Caco-2 (cell line): ENCODE results near the gene APOA1. TPM values are rescaled to one million over a fixed set of nuclear protein-coding genes. Genes with fewer than 3 reads are reported as not detected.

Experiments used
- BruUV-seq: library from RNA; stranded (reverse); fragments of 400-500 nt; replicated peaks from 2 replicates; lab custom pipeline; 2021; lab: Mats Ljungman, UMichigan
- CTCF ChIA-PET: fragments of 300-600 bp; sonication (Branson Sonifier 250); formaldehyde crosslinking; loops from one replicate; lab custom pipeline; 2022; ENCODE audit warnings: antibody characterized with exemption; lab: Charles Lee
- POLR2A ChIA-PET: fragments of 300-600 bp; sonication (Branson Sonifier 250); formaldehyde crosslinking; loops from one replicate; lab custom pipeline; 2022; ENCODE audit warnings: antibody characterized with exemption; lab: Charles Lee
- DNase-seq, 2 experiments: peaks; one replicate each; pipeline versions ENCODE4 v3.0.0 to v3.0.0-alpha.2; 2020 to 2022
- H3K27me3 ChIP-seq: replicated peaks from 2 replicates; pipeline ENCODE4 v1.6.0; 2011; ENCODE audit warnings: low read length; ENCODE audit not compliant: control insufficient read depth, insufficient read depth
- H3K36me3 ChIP-seq: 2 replicates; pipeline ENCODE4 v1.5.1; 2011; ENCODE audit warnings: low read length; ENCODE audit not compliant: control insufficient read depth, insufficient read depth
- H3K4me1 ChIP-seq: fragments of 250-450 bp; sonication (Bioruptor Pico); 2 replicates; pipeline ENCODE4 v1.5.1; 2020; ENCODE audit warnings: mild to moderate bottlenecking
- H3K4me3 ChIP-seq: 2 replicates; pipeline ENCODE4 v1.5.1; 2011; ENCODE audit warnings: low read depth, mild to moderate bottlenecking, control low read depth, low read length
- H3K9me3 ChIP-seq: fragments of 250-450 bp; sonication (Bioruptor Pico); 2 replicates; pipeline ENCODE4 v1.5.1; 2020; ENCODE audit warnings: mild to moderate bottlenecking, moderate library complexity
- H3K27ac Mint-ChIP-seq: one replicate; pipeline ENCODE4 v1.8.0; 2022; ENCODE audit warnings: mixed read lengths; ENCODE audit not compliant: unreplicated experiment
- H3K27me3 Mint-ChIP-seq: one replicate; pipeline ENCODE4 v1.8.0; 2022; ENCODE audit warnings: mixed read lengths; ENCODE audit not compliant: insufficient read depth, unreplicated experiment
- H3K36me3 Mint-ChIP-seq: one replicate; pipeline ENCODE4 v1.8.0; 2022; ENCODE audit warnings: mild to moderate bottlenecking, mixed read lengths; ENCODE audit not compliant: insufficient read depth, unreplicated experiment
- H3K4me1 Mint-ChIP-seq: one replicate; pipeline ENCODE4 v1.8.0; 2022; ENCODE audit warnings: low read depth, mixed read lengths; ENCODE audit not compliant: unreplicated experiment
- H3K4me3 Mint-ChIP-seq: one replicate; pipeline ENCODE4 v1.8.0; 2022; ENCODE audit warnings: mild to moderate bottlenecking, moderate library complexity, mixed read lengths; ENCODE audit not compliant: unreplicated experiment
- H3K9me3 Mint-ChIP-seq: one replicate; pipeline ENCODE4 v1.8.0; 2022; ENCODE audit warnings: mixed read lengths; ENCODE audit not compliant: unreplicated experiment
- CTCF ChIP-seq, 2 experiments: fragments of 200-600 bp in 1 of 2; IDR thresholded peaks; 1 replicate in 1 of 2; 2 replicates in 1 of 2; pipeline versions ENCODE4 v1.5.1 to v1.8.0; 2011 to 2022; ENCODE audit warnings: antibody characterized with exemption in 1 of 2, control low read depth in 1 of 2, inconsistent platforms in 1 of 2, low read depth in 1 of 2, low read length in 1 of 2, mild to moderate bottlenecking in 1 of 2, moderate library complexity in 1 of 2; ENCODE audit not compliant: insufficient read depth in 1 of 2, severe bottlenecking in 1 of 2, unreplicated experiment in 1 of 2
- intact Hi-C: fragments of 100-400 bp; cut with micrococcal nuclease; formaldehyde crosslinking; loops from one replicate; pipeline ENCODE4 v1.10.0; 2022; ENCODE audit not compliant: unreplicated experiment
- total RNA-seq: library from RNA; stranded (reverse); gene quantifications from 2 replicates; pipeline ENCODE4 v1.2.3, GENCODE V29; 2022

Gene APOA1
- total RNA-seq, 1 experiment from 2014 or later: 913 TPM

GRCh38 chr11:116787436-116787785 lies 50.0 kb downstream of the APOA1 start:
- Histone ChIP-seq H3K36me3 (peaks cover 15% of the 10 kb centered on the region), H3K27me3 (no peaks in the 10 kb centered on the region), H3K4me3 (peak overlapping the region; percentile 80), H3K4me1 (peaks cover 40% of the 10 kb centered on the region), H3K9me3 (no peaks in the 10 kb centered on the region)
- intact Hi-C loops: loop anchor here (5.0 kb wide), 1 partner anchor 310 kb away; the partner anchor contains the start of gene SIK3
- Mint-ChIP-seq H3K36me3 (peaks cover 57% of the 10 kb centered on the region), H3K9me3 (no peaks in the 10 kb centered on the region), H3K27me3 (no peaks in the 10 kb centered on the region), H3K4me3 (peak overlapping the region; percentile 80), H3K4me1 (peaks cover 37% of the 10 kb centered on the region), H3K27ac (peak overlapping the region; percentile 94)
- TF ChIP-seq CTCF (IDR thresholded peaks at IDR 0.05; ENCODE audit: insufficient read depth in 1 of 2, low read depth in 1 of 2, low read length in 1 of 2, severe bottlenecking in 1 of 2, unreplicated experiment in 1 of 2): no peak
- POLR2A ChIA-PET: interaction anchor here (0.9 to 3.1 kb wide), 10 partner anchors 11 to 357 kb away, joined by 3 to 24 read pairs (median 4); partner anchors contain the start of genes APOA1, APOC3 and PAFAH1B2
- CTCF ChIA-PET: interaction anchor here (1.1 to 3.7 kb wide), 7 partner anchors 21 to 93 kb away, joined by 3 to 32 read pairs (median 6); partner anchors contain the start of genes APOA1 and APOC3
- no peak for DNase-seq
- BruUV-seq: no TSS peak

- H3K9me3 Mint-ChIP-seq: no peaks in the 10 kb centered on the region
- peak overlapping the region; percentile 94 for H3K27ac Mint-ChIP-seq
- H3K36me3 Mint-ChIP-seq: peaks cover 61% of the 10 kb centered on the region
- TSS peak; percentile 51 for BruUV-seq
- Histone ChIP-seq H3K4me1 (peaks cover 36% of the 10 kb centered on the region), H3K9me3 (no peaks in the 10 kb centered on the region), H3K4me3 (peak overlapping the region; percentile 80), H3K27me3 (no peaks in the 10 kb centered on the region), H3K36me3 (peaks cover 18% of the 10 kb centered on the region)
- no peaks in the 10 kb centered on the region for H3K27me3 Mint-ChIP-seq
- ChIA-PET CTCF (interaction anchor here (1.2 to 3.7 kb wide), 5 partner anchors 27 to 319 kb away, joined by 3 to 32 read pairs (median 6); partner anchors contain the start of genes APOA1 and APOC3), POLR2A (interaction anchor here (0.9 to 3.1 kb wide), 6 partner anchors 10 to 242 kb away, joined by 3 to 24 read pairs (median 6); partner anchors contain the start of genes APOA1 and APOC3)
- TF ChIP-seq CTCF (IDR thresholded peaks at IDR 0.05; ENCODE audit: insufficient read depth in 1 of 2, low read depth in 1 of 2, low read length in 1 of 2, severe bottlenecking in 1 of 2, unreplicated experiment in 1 of 2): no peak
- intact Hi-C loops: loop anchor here (5.0 kb wide), 1 partner anchor 310 kb away; the partner anchor contains the start of gene SIK3
- DNase-seq: no peak
- H3K4me3 Mint-ChIP-seq: peak overlapping the region; percentile 80
- peaks cover 34% of the 10 kb centered on the region for H3K4me1 Mint-ChIP-seq
Observed at GRCh38 chr11:116786966-116787365, 50.5 kb downstream of the APOA1 start.

- Mint-ChIP-seq H3K27me3 (no peaks in the 10 kb centered on the region), H3K4me3 (peak overlapping the region; percentile 80), H3K9me3 (no peaks in the 10 kb centered on the region), H3K36me3 (peaks cover 67% of the 10 kb centered on the region), H3K27ac (no peak overlapping the region), H3K4me1 (peaks cover 34% of the 10 kb centered on the region)
- Histone ChIP-seq H3K9me3 (no peaks in the 10 kb centered on the region), H3K4me1 (peaks cover 29% of the 10 kb centered on the region), H3K36me3 (peaks cover 18% of the 10 kb centered on the region), H3K27me3 (no peaks in the 10 kb centered on the region), H3K4me3 (no peak overlapping the region)
- no peak for TF ChIP-seq CTCF (IDR thresholded peaks at IDR 0.05; ENCODE audit: insufficient read depth in 1 of 2, low read depth in 1 of 2, low read length in 1 of 2, severe bottlenecking in 1 of 2, unreplicated experiment in 1 of 2)
- ChIA-PET CTCF (interaction anchor here (1.3 to 3.7 kb wide), 3 partner anchors 43 to 320 kb away, joined by 4 to 32 read pairs (median 12); partner anchors contain the start of genes APOA1 and APOC3), POLR2A (interaction anchor here (1.2 to 3.1 kb wide), 4 partner anchors 10 to 50 kb away, joined by 3 to 24 read pairs (median 12); partner anchors contain the start of genes APOA1 and APOC3)
- intact Hi-C loops: loop anchor here (5.0 kb wide), 1 partner anchor 311 kb away; the partner anchor contains the start of gene SIK3
- DNase-seq: no peak
- BruUV-seq: no TSS peak
Observed at GRCh38 chr11:116786326-116786725, 51.1 kb downstream of the APOA1 start.

Other genes starting within 250 kb of the APOA1 start
- 37.8 and 42.6 TPM in 2 replicates for gene BUD13, start 64.6 kb downstream of the APOA1 start, total RNA-seq
- gene ZPR1, start 49.6 kb downstream of the APOA1 start, total RNA-seq: 168 and 194 TPM in 2 replicates
- 1.5 and 2.5 TPM in 2 replicates for gene APOA5, start 45.7 kb downstream of the APOA1 start, total RNA-seq
- 1.8 and 3.3 TPM in 2 replicates for gene APOA4, start 14.3 kb downstream of the APOA1 start, total RNA-seq
- 103 and 128 TPM in 2 replicates for gene APOC3, start 7.7 kb downstream of the APOA1 start, total RNA-seq